Common myeloid progenitor, CD34-positive (primary cell): Measurements from ENCODE around the gene CABP2.

Experiments
- CTCF ChIA-PET: fragments of 350-600 bp; sonication (Branson Sonifier 250); formaldehyde crosslinking; loops from one replicate; lab custom pipeline; 2021; ENCODE audit warnings: antibody characterized with exemption; lab: Charles Lee
- POLR2A ChIA-PET: fragments of 350-600 bp; sonication (Branson Sonifier 250); formaldehyde crosslinking; loops from one replicate; lab custom pipeline; 2021; ENCODE audit warnings: antibody characterized with exemption; lab: Charles Lee
- DNase-seq, 3 donors: peaks; one replicate each; pipeline versions ENCODE4 v3.0.0 to v3.0.0-alpha.2; 2013
- H3K27ac ChIP-seq, 2 experiments: 1 replicate in 1 of 2; 2 replicates in 1 of 2; pipeline ENCODE4 v1.7.0; 2013; ENCODE audit warnings: inconsistent platforms in 2 of 2, low read length in 2 of 2, mild to moderate bottlenecking in 2 of 2, low read depth in 1 of 2, moderate library complexity in 1 of 2; ENCODE audit not compliant: severe bottlenecking in 2 of 2, insufficient read depth in 1 of 2, poor library complexity in 1 of 2
- H3K27me3 ChIP-seq, 5 experiments: replicated peaks in 2 of 5; 1 replicate in 3 of 5; 2 replicates in 2 of 5; pipeline versions ENCODE4 v1.6.1 to v1.7.0; 2013; ENCODE audit warnings: low read length in 4 of 5, mild to moderate bottlenecking in 2 of 5, moderate library complexity in 2 of 5, inconsistent platforms in 1 of 5; ENCODE audit not compliant: insufficient read depth in 5 of 5, control insufficient read depth in 4 of 5
- H3K36me3 ChIP-seq, 4 experiments: 1 replicate in 2 of 4; 2 replicates in 2 of 4; pipeline versions ENCODE4 v1.6.1 to v1.7.0; 2013; ENCODE audit warnings: low read length in 3 of 4, control low read depth in 1 of 4, mild to moderate bottlenecking in 1 of 4; ENCODE audit not compliant: control insufficient read depth in 4 of 4, insufficient read depth in 4 of 4
- H3K4me1 ChIP-seq, 4 experiments: 1 replicate in 3 of 4; 2 replicates in 1 of 4; pipeline versions ENCODE4 v1.6.1 to v1.7.1; 2013; ENCODE audit warnings: low read length in 3 of 4, mild to moderate bottlenecking in 3 of 4, control low read depth in 1 of 4, inconsistent platforms in 1 of 4, moderate library complexity in 1 of 4; ENCODE audit not compliant: control insufficient read depth in 4 of 4, insufficient read depth in 4 of 4; ENCODE audit errors: control extremely low read depth in 1 of 4
- H3K4me3 ChIP-seq, 7 experiments: 1 replicate in 4 of 7; 2 replicates in 3 of 7; pipeline versions ENCODE4 v1.5.1 to v1.7.0; 2013; ENCODE audit warnings: mild to moderate bottlenecking in 7 of 7, low read length in 6 of 7, moderate library complexity in 6 of 7, inconsistent platforms in 2 of 7, low read depth in 2 of 7, control low read depth in 1 of 7; ENCODE audit not compliant: insufficient read depth in 4 of 7, control insufficient read depth in 1 of 7; ENCODE audit errors: extremely low read depth in 1 of 7
- H3K9me3 ChIP-seq, 5 experiments: 1 replicate in 4 of 5; 2 replicates in 1 of 5; pipeline versions ENCODE4 v1.6.1 to v1.7.1; 2013; ENCODE audit warnings: low read length in 4 of 5, mild to moderate bottlenecking in 2 of 5, inconsistent platforms in 1 of 5, low read depth in 1 of 5, moderate library complexity in 1 of 5; ENCODE audit not compliant: control insufficient read depth in 4 of 5, insufficient read depth in 2 of 5; ENCODE audit errors: control extremely low read depth in 1 of 5
- WGBS: methylation state at CpG from one replicate; pipeline ENCODE4 v1.1.5; 2013; ENCODE audit not compliant: insufficient coverage; 5-methylcytosine and 5-hydroxymethylcytosine counted together

CABP2 gene

GRCh38 chr11:67504950-67505581 lies 18.2 kb downstream of the CABP2 start, which contains the start of gene PITPNM1:
PITPNM1 (minus strand) TSS chr11:67505363; CDS start chr11:67504180, 1,183 bp downstream.
- Histone ChIP-seq H3K27me3 (peaks cover 0 to 22% (median 0%) of the 10 kb centered on the region in 5 experiments), H3K4me1 (peaks cover 0 to 53% (median 47%) of the 10 kb centered on the region in 4 experiments), H3K27ac (peak within 1 kb of the TSS in 1 of 2 experiments; percentile 55), H3K9me3 (no peaks in the 10 kb centered on the region), H3K36me3 (peaks cover 0 to 16% (median 7%) of the 10 kb centered on the region in 4 experiments), H3K4me3 (peak within 1 kb of the TSS; percentile 35 to 82 (median 78))
- ChIA-PET CTCF (interaction anchor here (0.9 to 2.0 kb wide), 5 partner anchors 14 to 159 kb away, joined by 3 to 5 read pairs (median 3); no protein-coding TSS in a partner anchor), POLR2A (interaction anchor here (1.1 kb wide), 1 partner anchor 13 kb away, joined by 4 read pairs; no protein-coding TSS in a partner anchor)
- under 1% methylated on average over 49 of the region's 58 CpGs for WGBS
- peak in 1 of 3 donors; percentile 59 for DNase-seq

- H3K4me1 ChIP-seq, result peaks cover 0 to 53% (median 47%) of the 10 kb centered on the region in 4 experiments
- H3K9me3 ChIP-seq, result no peaks in the 10 kb centered on the region
- H3K4me3 ChIP-seq, result peak overlapping the region; percentile 35 to 82 (median 78)
- H3K27me3 ChIP-seq, result peaks cover 0 to 22% (median 0%) of the 10 kb centered on the region in 5 experiments
- ChIA-PET CTCF (interaction anchor here (1.2 kb wide), 1 partner anchor 63 kb away, joined by 3 read pairs; no protein-coding TSS in a partner anchor), POLR2A (no interaction called here)
- H3K27ac ChIP-seq, result no peak overlapping the region
- WGBS, result 4% methylated on average over 69 of the region's 101 CpGs
- peaks cover 0 to 20% (median 7%) of the 10 kb centered on the region in 4 experiments for H3K36me3 ChIP-seq
- DNase-seq, result peak in 1 of 3 donors; percentile 22
Observed at GRCh38 chr11:67504005-67504949, 19.0 kb downstream of the CABP2 start.

- ChIA-PET CTCF (no interaction called here), POLR2A (no interaction called here)
- 88% methylated on average over 14 of the region's 19 CpGs for WGBS
- Histone ChIP-seq H3K36me3 (peaks cover 0 to 27% (median 7%) of the 10 kb centered on the region in 4 experiments), H3K27me3 (peaks cover 0 to 22% (median 0%) of the 10 kb centered on the region in 5 experiments), H3K4me1 (peaks cover 0 to 46% (median 42%) of the 10 kb centered on the region in 4 experiments), H3K27ac (no peak overlapping the region), H3K4me3 (peak overlapping the region in 5 of 7 experiments; percentile 68 to 82 (median 78)), H3K9me3 (no peaks in the 10 kb centered on the region)
- no peak for DNase-seq
Observed at GRCh38 chr11:67503119-67504004, 19.9 kb downstream of the CABP2 start.

DNA sequence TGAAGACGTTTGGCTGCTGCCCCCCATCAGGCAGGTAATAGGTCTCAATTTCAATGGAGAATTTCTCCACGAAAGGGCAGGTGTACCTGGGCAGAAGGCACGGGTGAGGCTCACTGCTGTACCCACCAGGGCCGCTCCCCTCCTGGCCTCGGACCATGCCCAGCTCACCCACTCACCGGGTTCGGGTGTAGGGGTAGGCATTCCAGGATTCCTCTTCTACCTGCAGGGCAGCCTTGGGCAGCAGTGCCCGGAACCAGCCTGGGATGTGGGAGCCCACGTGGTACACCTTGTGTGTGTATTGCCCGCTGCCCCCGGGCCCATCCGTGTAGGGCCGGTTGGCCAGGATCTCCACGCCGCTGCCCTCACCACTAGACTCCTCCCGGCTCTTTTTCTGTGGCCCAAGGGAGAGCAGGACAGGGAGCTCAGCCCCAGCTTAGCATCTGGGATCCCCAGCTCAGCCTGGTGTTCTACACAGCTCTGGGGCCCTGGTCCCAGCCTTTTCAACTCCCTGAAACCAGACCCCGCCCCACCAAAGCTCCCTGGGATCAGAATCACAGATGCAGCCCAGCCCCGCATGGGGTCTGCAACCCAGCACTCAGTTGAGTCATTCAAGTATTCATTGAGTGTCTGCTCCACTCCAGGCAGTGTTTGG lies 20.8 kb downstream of the CABP2 start:
- CTCF ChIA-PET, result no interaction called here
- H3K9me3 ChIP-seq, result no peaks in the 10 kb centered on the region
- H3K4me3 ChIP-seq, result no peak overlapping the region
- DNase-seq, result no peak
- WGBS, result 92% methylated on average over 9 of the region's 18 CpGs
- POLR2A ChIA-PET, result no interaction called here
- H3K27me3 ChIP-seq, result peaks cover 0 to 22% (median 0%) of the 10 kb centered on the region in 5 experiments
- H3K36me3 ChIP-seq, result peaks cover 0 to 31% (median 8%) of the 10 kb centered on the region in 4 experiments
- H3K4me1 ChIP-seq, result peaks cover 0 to 42% (median 37%) of the 10 kb centered on the region in 4 experiments
- no peak overlapping the region for H3K27ac ChIP-seq

- Histone ChIP-seq H3K36me3 (peaks cover 2 to 31% (median 9%) of the 10 kb centered on the region in 4 experiments), H3K27ac (no peak overlapping the region), H3K4me1 (peaks cover 0 to 36% (median 31%) of the 10 kb centered on the region in 4 experiments), H3K9me3 (no peaks in the 10 kb centered on the region), H3K4me3 (no peak overlapping the region), H3K27me3 (peaks cover 0 to 22% (median 0%) of the 10 kb centered on the region in 5 experiments)
- WGBS, result 93% methylated on average over 18 of the region's 18 CpGs
- no peak for DNase-seq
- CTCF ChIA-PET, result interaction anchor here (1.1 kb wide), 1 partner anchor 13 kb away, joined by 3 read pairs; no protein-coding TSS in a partner anchor
- POLR2A ChIA-PET, result no interaction called here
Observed at GRCh38 chr11:67501854-67502253, 21.4 kb downstream of the CABP2 start.
